NCI-H345 treated with DMSO at 0.1 percent for 48 hours (cell line): ENCODE data around the gene C2CD2.

Source experiments
- DNase-seq: peaks from one replicate; lab custom pipeline; 2025; ENCODE audit not compliant: unreplicated experiment; lab: John Stamatoyannopoulos, UW

Gene C2CD2

DNA sequence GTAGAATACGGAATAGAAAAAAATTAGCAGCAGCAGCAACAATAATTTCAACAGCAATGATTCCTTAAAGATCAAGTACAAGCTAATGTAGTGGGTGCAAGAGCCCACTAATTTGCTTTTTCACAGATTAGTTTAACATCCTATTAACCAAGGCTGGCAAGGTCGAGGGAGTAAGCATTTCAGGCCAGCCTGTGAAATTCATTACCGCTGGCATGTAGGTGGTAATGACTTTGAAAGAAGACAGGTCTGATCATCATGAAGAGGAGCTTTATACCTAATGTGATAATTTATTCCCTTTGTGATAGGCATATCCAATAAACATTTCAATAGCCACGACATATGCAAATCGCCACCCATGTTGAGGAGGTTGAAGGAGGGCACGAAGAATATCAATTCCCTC lies 63.5 kb downstream of the C2CD2 start:
- no peak for DNase-seq

GRCh38 chr21:41888749-41889376 lies 65.0 kb downstream of the C2CD2 start:
- DNase-seq = no peak

GRCh38 chr21:41887667-41888066 lies 66.2 kb downstream of the C2CD2 start:
- no peak for DNase-seq

DNA sequence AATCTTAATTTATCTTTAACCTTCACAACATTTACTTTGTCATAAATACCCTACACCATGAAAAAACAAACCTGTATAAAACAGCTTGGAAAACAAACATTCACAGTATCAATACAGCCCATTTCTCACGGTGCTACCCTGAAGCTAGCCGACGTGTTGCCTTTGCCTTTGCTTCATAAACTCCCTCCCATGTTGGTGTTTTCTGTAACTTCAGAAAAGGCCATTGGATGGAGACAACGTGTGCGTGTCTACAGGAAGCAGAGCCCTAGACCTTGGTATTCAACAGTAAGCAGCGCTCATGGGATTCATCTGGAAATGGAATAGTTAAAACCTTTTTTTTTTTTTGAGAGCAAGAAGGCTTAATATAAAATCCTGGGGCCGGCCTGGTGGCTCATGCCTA lies 67.5 kb downstream of the C2CD2 start:
- no peak for DNase-seq

DNA sequence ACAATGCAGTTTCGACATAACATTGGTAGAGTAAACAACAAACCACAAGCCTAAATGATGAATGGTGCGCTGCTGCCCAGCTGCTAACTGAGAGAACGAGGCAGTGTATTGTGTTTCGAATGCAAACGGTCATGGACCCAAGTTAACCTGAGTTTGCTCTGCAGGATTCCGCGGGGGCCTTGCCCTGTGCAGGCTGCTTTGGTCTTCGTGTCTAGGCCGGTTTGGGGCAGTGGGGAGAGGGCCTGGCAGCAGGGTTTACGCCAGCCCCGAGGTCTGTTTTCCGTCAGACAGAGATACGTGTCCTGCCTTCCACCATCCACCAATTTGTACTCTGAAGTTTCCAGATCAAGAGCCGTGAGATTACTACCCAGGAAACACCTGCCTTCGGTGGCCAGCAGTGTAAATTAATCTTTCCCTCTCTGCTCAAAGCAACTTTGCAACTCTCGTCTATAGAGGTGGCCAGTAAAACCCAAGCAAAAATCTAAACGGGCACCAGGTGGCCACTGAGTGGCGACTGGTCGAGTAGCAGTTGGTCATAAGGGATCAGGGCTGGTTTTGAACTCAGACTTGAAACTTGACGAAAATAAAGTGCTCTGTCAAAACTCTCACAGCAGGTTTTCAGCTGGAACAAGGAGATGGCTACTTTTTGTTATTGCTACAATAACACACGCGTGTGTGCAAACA lies 68.3 kb downstream of the C2CD2 start:
- DNase-seq = no peak

- no peak for DNase-seq
Measured at GRCh38 chr21:41884501-41885030, 69.3 kb downstream of the C2CD2 start.

DNA sequence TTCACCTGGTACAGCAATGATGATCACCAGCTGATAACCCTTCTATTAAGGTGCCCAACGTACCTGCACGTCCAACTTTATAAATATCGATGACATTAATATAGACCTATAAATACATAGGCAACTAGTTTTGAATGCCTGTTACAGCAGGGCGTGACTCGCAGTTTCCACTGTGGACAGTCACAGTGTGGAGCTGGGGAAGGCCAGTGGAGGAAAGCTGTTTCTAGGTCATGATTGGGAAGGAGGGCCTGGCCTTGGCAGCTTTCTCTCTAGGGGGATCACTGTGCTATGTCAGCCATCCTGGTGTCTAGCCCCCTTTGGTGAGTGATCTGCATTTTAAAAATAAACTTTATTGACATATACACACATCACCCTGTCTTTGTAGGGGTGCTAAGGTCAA lies 70.2 kb downstream of the C2CD2 start:
- DNase-seq = no peak

DNA sequence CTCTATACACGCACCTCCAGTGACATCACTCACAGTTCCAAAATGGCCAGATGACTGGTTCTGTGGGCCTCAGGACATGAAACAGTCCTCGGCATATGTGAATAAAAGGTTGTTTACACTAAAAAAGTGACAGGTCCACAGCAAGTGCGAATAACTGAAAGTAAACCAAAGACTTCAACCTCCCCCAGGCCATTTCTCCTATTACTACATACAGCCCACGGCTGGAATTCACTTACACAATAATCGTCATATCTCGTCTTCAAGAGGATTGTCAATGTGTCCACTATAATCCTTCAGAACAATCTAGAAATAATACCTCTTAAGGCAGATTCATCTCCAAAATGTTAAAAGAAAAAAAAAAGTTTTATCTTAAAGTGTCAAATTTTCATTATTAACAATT lies 72.8 kb downstream of the C2CD2 start:
- no peak for DNase-seq

DNA sequence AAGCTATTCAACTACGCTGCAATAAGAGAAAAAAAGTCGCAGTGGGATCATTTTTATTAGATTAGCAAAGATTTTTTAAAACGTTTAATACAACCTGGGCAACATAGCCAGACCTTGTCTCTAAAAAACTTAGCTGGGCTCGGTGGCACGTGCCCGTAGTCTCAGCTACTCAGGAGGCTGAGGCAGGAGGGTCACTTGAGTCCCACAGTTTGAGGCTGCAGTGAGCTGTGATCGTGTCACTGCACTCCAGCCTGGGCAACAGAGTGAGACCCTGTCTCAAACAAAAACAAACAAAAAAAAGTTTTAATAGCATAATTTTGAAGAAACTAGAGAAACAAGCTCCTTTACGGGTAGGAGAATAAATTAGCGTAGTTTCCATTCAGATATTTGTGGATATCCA lies 73.7 kb downstream of the C2CD2 start:
- DNase-seq = no peak

- DNase-seq = peak; percentile 64
Measured at GRCh38 chr21:41879190-41879998, 74.4 kb downstream of the C2CD2 start, which contains the start of gene PRDM15. PRDM15 (minus strand) TSS chr21:41879344; CDS start chr21:41860363, 18,981 bp downstream.

DNA sequence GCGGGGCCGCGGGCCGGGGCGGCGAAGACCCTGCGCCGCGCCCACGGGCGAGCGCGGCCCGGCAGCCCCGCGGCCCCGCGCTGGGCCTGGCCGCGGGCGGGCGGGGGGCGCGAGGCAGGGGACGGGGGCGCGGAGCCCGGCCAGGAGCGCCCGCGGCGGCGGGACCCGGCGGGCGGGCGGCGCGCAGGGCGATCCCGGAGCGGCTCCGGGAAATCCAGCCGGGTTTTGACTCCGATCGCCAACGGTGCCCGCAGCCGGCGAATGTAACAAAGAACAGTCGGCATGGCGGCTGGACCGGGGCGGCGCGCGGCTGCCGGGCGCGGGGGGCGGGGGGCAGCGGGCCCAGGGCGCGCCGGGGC lies 75.0 kb downstream of the C2CD2 start:
- DNase-seq = peak; percentile 64

GRCh38 chr21:41877901-41878830 lies 75.7 kb downstream of the C2CD2 start:
- DNase-seq = peak; percentile 37

- no peak for DNase-seq
Measured at GRCh38 chr21:41876928-41877652, 76.7 kb downstream of the C2CD2 start.

- DNase-seq = no peak
Measured at GRCh38 chr21:41876396-41876795, 77.4 kb downstream of the C2CD2 start.

GRCh38 chr21:41875086-41875485 lies 78.7 kb downstream of the C2CD2 start:
- DNase-seq = no peak

DNA sequence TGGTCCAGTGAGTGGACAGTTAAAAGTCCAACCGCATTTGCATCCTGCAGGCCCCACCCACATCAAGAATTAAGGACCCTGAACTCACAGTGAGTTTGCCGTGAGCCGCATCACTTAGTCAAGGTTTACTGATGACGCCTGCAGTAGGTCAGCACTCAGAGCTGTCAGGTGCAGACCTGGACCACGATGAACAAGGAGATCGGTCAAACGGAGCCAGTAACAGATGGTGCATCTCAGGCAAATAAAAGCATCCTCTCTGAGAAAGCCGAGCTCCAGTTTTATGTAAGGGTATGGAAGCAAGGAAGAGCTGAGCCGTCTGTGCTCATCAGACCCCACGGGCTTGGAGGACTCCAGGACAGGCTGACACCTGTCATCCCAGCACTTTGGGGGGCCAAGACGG lies 79.2 kb downstream of the C2CD2 start:
- DNase-seq = no peak

DNA sequence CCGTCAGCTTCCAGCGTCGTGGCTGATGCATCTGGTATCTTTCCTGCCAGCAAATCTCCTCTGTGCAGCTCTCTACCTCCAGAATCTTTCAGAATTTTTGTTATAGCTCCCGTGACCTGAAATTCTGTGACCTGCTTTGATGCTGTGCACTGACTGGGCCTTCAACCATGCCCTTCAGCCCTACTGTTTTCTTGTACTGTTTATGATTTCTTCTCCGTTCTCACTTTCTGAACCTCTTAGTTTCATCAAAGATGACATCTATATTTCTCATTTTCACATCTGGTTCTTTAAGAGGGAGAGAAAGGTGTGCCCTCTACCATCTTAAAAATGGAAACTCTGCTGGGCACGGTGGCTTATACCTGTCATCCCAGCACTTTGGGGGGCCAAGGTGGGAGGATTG lies 80.4 kb downstream of the C2CD2 start:
- no peak for DNase-seq

DNA sequence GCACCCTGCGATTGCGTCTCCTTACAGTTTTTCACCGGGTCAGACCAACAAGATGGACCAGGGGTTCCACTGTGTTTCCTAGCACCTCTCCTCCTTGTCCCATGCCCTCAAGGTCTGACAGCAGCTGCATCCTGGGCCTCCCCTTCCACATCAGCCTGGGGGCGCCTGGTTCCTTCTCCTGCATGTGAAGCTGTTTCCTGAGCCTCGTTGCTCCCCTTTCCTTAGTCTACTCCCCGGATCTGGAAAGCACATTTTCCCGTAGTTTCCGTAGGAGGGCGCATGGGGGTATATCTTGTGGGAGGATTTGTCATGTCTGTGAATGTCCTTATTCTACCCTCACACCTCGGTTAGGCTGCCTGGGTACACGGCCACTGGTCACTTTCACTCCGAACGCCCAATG lies 80.8 kb downstream of the C2CD2 start:
- no peak for DNase-seq

DNA sequence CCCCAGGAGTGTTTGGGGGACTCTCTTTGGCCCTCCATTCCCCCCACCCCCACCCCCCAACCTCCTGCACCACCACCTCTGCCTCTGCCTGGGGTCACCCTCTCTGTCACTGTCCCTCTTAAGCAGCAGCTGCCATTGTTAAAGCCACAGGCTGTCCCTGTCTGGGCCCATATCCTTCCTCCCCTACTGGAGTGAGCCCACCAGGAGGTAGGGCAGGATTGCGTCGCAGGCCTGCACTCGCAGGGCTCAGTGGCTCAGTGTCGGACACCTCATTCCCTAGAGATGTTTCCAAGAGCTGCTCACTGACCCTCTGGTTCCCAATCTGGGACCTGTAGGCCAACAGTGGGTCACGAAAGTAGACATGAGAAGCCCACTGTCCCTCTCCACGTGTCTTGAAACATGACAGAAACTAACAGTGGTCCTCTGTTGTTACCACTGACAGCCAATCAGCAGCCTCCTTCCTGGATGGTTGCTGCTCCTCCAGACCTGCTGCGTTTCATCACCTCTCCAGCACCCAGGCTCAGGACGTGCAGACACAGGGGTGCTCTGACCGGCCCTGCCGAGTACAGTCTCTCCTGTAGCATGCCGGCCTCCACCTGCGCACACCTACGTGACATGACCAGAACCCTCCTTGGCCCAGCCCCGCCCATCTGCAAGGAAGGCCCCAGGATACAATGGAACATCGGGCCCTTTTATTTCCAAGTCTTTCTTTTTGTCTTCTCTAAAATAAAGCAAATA lies 82.4 kb downstream of the C2CD2 start:
- no peak for DNase-seq
